NCI-H2171 (cell line): ENCODE results near the gene PTPRG.
"Not testable (repeated sequence)": the region's sequence is repeated elsewhere in the genome, so short reads cannot be mapped to it uniquely, and the experiment has no call there.

Source experiments
- DNase-seq: peaks from one replicate; lab custom pipeline; 2025; lab: John Stamatoyannopoulos, UW

PTPRG gene

GRCh38 chr3:62015111-62015510 lies 453.7 kb downstream of the PTPRG start:
- DNase-seq, result no peak

GRCh38 chr3:62019906-62020305 lies 458.5 kb downstream of the PTPRG start:
- DNase-seq, result no peak

- DNase-seq, result no peak
Observed at GRCh38 chr3:62020706-62021105, 459.3 kb downstream of the PTPRG start.

- no peak for DNase-seq
Observed at GRCh38 chr3:62022312-62022711, 460.9 kb downstream of the PTPRG start.

GRCh38 chr3:62024882-62025281 lies 463.5 kb downstream of the PTPRG start:
- DNase-seq, result no peak

- DNase-seq, result no peak
Observed at GRCh38 chr3:62025913-62026312, 464.5 kb downstream of the PTPRG start.

- DNase-seq, result no peak
Observed at GRCh38 chr3:62027241-62027640, 465.9 kb downstream of the PTPRG start.

GRCh38 chr3:62027796-62028195 lies 466.4 kb downstream of the PTPRG start:
- DNase-seq, result no peak

- no peak for DNase-seq
Observed at GRCh38 chr3:62028236-62028635, 466.9 kb downstream of the PTPRG start.

- DNase-seq, result no peak
Observed at GRCh38 chr3:62032738-62033137, 471.4 kb downstream of the PTPRG start.

- no peak for DNase-seq
Observed at GRCh38 chr3:62035402-62036057, 474.2 kb downstream of the PTPRG start.

- no peak for DNase-seq
Observed at GRCh38 chr3:62036726-62037125, 475.4 kb downstream of the PTPRG start.

- DNase-seq, result not testable (repeated sequence)
Observed at GRCh38 chr3:62038798-62039197, 477.4 kb downstream of the PTPRG start.

- no peak for DNase-seq
Observed at GRCh38 chr3:62039586-62039985, 478.2 kb downstream of the PTPRG start.

- DNase-seq, result no peak
Observed at GRCh38 chr3:62041681-62042080, 480.3 kb downstream of the PTPRG start.

GRCh38 chr3:62044874-62045411 lies 483.6 kb downstream of the PTPRG start:
- DNase-seq, result no peak

GRCh38 chr3:62046326-62046725 lies 485.0 kb downstream of the PTPRG start:
- DNase-seq, result no peak

GRCh38 chr3:62048577-62048976 lies 487.2 kb downstream of the PTPRG start:
- DNase-seq, result no peak

GRCh38 chr3:62049033-62049432 lies 487.7 kb downstream of the PTPRG start:
- no peak for DNase-seq

GRCh38 chr3:62051506-62051905 lies 490.1 kb downstream of the PTPRG start:
- no peak for DNase-seq

GRCh38 chr3:62052331-62052730 lies 491.0 kb downstream of the PTPRG start:
- DNase-seq, result no peak

GRCh38 chr3:62056658-62057057 lies 495.3 kb downstream of the PTPRG start:
- no peak for DNase-seq

GRCh38 chr3:62057339-62058047 lies 496.1 kb downstream of the PTPRG start:
- no peak for DNase-seq
